ENCODE data around the gene INSM1. TPM values are rescaled to one million over a fixed set of nuclear protein-coding genes. Genes with fewer than 3 reads are reported as not detected.

Gene INSM1
- total RNA-seq, 1 donor from 2014 or later = not detected

DNA sequence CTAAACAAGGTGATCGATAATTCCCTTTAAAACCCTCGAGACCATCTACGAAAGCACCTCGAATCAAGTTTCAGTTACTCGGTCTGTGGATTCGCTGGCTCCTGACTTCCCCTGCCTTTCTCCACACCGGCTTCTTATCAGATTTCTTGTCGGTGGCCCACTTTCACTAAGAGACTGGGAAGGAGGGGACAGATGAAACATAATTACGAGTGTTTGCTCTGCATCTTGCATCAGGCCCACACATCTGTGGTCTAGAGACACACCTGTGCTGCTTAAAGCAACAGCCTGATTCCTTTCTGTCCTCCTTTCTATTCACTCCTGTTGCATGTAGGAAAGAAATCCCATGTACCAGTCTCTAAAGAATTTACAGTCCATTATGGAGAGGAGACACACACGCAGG lies 37.7 kb downstream of the INSM1 start:
- Histone ChIP-seq H3K4me3 (no peak overlapping the region), H3K36me3 (peaks cover 15% of the 10 kb centered on the region)
- intact Hi-C loops (cut with DNase I) = no loop called here

DNA sequence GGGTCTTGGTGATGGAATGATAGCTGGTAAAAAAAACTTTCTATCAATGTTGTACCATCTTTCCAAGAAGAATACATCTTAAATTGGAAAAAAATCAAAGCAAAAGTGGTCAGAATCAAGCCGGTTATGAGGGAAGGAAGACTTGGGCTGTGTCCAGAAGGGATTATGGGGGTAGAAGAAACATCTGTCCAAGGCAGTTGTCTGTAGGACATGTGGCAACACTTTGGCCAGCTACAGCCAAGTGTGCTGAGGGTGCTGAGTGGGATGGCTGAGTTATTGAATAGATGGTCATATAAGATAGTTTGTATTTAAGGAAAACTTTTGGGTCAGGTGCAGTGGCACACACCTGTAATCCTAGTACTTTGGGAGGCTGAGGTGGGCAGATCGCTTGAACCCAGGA lies 38.4 kb downstream of the INSM1 start:
- TF ChIP-seq, protein P1, sequence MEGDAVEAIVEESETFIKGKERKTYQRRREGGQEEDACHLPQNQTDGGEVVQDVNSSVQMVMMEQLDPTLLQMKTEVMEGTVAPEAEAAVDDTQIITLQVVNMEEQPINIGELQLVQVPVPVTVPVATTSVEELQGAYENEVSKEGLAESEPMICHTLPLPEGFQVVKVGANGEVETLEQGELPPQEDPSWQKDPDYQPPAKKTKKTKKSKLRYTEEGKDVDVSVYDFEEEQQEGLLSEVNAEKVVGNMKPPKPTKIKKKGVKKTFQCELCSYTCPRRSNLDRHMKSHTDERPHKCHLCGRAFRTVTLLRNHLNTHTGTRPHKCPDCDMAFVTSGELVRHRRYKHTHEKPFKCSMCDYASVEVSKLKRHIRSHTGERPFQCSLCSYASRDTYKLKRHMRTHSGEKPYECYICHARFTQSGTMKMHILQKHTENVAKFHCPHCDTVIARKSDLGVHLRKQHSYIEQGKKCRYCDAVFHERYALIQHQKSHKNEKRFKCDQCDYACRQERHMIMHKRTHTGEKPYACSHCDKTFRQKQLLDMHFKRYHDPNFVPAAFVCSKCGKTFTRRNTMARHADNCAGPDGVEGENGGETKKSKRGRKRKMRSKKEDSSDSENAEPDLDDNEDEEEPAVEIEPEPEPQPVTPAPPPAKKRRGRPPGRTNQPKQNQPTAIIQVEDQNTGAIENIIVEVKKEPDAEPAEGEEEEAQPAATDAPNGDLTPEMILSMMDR (IDR thresholded peaks at IDR 0.05) = no peak
- H3K4me1 ChIP-seq = peaks cover 8% of the 10 kb centered on the region
- H3K27ac ChIP-seq = no peak overlapping the region
- intact Hi-C loops (cut with DNase I) = no loop called here
- no peaks in the 10 kb centered on the region for H3K27me3 ChIP-seq
- H3K36me3 ChIP-seq = peaks cover 15% of the 10 kb centered on the region
- DNase-seq (no peak), ATAC-seq (no peak)
- H3K4me3 ChIP-seq = no peak overlapping the region
- H3K9me3 ChIP-seq = no peaks in the 10 kb centered on the region

More for the DNA sequence above, 37.7 kb downstream of the INSM1 start:
- no peak for ATAC-seq
- Histone ChIP-seq H3K4me1 (peaks cover under 1% of the 10 kb centered on the region), H3K27ac (no peak overlapping the region), H3K9me3 (no peaks in the 10 kb centered on the region), H3K27me3 (no peaks in the 10 kb centered on the region)
- TF ChIP-seq, protein P1 (IDR thresholded peaks at IDR 0.05) = no peak
- no peak for DNase-seq

- Histone ChIP-seq H3K4me3 (no peak overlapping the region), H3K27me3 (no peaks in the 10 kb centered on the region), H3K9me3 (no peaks in the 10 kb centered on the region), H3K36me3 (peaks cover 9% of the 10 kb centered on the region), H3K27ac (no peak overlapping the region), H3K4me1 (peaks cover 9% of the 10 kb centered on the region)
- TF ChIP-seq, protein P1 (IDR thresholded peaks at IDR 0.05) = no peak
- no peak for DNase-seq
- intact Hi-C loops (cut with DNase I) = no loop called here
- ATAC-seq = no peak
These were observed 40.2 kb downstream of the INSM1 start for GRCh38 chr20:20407891-20408805.

- ATAC-seq (no peak), DNase-seq (no peak)
- Histone ChIP-seq H3K4me1 (peaks cover 9% of the 10 kb centered on the region), H3K27ac (no peak overlapping the region), H3K27me3 (no peaks in the 10 kb centered on the region), H3K36me3 (peaks cover 8% of the 10 kb centered on the region), H3K4me3 (no peak overlapping the region), H3K9me3 (no peaks in the 10 kb centered on the region)
- TF ChIP-seq, protein P1 (IDR thresholded peaks at IDR 0.05) = no peak
- intact Hi-C loops (cut with DNase I) = no loop called here
These were observed 41.4 kb downstream of the INSM1 start for GRCh38 chr20:20409331-20409730.

DNA sequence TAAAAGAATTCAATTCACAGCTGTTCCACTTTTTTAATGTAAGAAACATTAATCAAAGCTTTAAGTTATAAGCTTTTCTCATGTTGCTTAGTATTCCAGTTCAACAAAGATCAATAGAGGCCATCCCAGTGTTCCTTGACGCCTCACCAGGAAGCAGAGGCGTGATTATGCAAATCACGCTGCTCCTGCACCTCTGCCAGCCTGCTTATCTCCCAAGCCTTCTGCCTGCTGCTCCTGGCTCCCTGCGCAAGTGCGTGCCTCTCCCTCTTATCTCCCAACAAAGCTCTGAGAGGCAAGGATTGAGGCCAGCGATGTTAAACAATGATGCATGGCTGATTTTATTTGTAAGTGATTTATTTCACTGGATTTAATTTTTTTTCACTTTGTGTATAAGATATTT lies 42.8 kb downstream of the INSM1 start:
- no peak for DNase-seq
- Histone ChIP-seq H3K4me1 (peaks cover 9% of the 10 kb centered on the region), H3K4me3 (no peak overlapping the region), H3K27ac (no peak overlapping the region), H3K27me3 (no peaks in the 10 kb centered on the region), H3K9me3 (no peaks in the 10 kb centered on the region), H3K36me3 (peaks cover 8% of the 10 kb centered on the region)
- intact Hi-C loops (cut with DNase I) = no loop called here
- TF ChIP-seq, protein P1 (IDR thresholded peaks at IDR 0.05) = no peak
- ATAC-seq = peak; percentile 64
